ELR (cell line): ENCODE data around the gene ARPC5L.

Experiments
- DNase-seq: peaks from one replicate; pipeline ENCODE4 v3.0.0-alpha.2; 2015; ENCODE audit warnings: low read depth

Gene ARPC5L

GRCh38 chr9:124868511-124869465 lies 6.9 kb downstream of the ARPC5L start:
- DNase-seq, result peak; percentile 90

DNA sequence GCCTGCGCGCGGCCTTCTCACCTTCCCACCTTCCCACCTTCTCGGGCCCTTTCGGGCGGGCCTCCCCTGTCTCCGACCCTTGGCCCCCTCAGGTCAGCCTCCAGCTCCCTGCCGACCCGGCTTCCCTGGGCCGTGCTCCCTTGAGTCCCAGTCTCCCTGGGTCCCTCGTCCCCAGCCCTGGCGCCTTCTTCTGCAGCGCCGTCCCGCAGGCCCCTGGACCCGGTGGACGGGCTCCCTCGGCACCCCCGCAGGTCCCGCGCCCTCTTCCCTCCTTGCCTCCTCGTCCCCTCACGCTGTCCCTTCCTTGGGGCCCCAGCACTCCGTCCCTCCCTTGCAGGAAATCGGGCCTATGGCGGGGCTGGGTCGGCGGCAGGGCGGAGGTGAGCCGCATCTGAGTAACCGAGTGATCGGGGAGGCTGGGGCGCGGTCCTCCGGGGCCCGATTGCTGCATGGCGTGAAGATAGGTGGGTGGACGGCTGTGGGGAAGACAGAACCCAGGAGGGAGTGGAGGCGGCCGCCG lies 7.6 kb downstream of the ARPC5L start:
- DNase-seq, result peak; percentile 66

- DNase-seq, result peak; percentile 64
Observed at GRCh38 chr9:124869986-124870560, 8.1 kb downstream of the ARPC5L start.

DNA sequence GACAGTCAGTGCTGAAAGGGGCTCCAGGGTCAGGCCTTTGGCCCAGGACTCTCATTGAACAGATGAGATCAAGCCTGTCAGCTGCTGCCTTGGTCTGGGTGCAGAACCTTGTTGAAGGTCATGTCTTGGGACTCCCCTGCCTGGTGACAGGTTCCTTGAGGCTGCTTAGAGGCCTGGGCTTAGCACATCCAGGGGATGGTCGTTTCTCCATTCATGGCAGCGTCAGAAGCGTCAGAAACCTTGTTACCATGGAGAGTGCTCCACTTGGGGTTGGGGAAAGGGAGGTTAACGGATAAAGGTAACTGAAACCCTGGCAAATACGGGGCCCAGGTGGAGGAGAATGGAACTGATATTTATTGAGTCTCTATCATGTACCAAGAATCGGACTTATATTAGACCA lies 8.8 kb downstream of the ARPC5L start:
- no peak for DNase-seq

DNA sequence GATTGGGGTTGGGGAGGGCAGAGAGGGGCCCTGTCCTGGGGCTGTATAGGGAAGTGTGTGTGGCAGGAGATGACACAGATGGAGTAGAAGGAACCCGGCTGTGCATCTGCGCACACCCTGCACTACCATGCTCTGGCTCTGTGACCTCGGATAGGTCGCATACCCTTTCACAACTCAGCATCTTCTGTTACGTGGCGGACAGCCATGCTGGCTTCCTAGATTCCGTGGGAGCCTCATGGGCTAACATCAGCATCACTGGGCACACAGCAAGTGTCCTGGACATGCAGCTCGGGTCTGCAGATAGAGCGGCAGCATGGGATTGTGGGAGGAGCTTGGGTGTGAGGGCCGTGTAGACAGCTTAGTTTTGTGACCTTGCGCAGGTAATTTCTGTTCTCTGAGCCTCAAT lies 9.2 kb downstream of the ARPC5L start:
- no peak for DNase-seq

GRCh38 chr9:124873664-124874063 lies 11.7 kb downstream of the ARPC5L start:
- no peak for DNase-seq

DNA sequence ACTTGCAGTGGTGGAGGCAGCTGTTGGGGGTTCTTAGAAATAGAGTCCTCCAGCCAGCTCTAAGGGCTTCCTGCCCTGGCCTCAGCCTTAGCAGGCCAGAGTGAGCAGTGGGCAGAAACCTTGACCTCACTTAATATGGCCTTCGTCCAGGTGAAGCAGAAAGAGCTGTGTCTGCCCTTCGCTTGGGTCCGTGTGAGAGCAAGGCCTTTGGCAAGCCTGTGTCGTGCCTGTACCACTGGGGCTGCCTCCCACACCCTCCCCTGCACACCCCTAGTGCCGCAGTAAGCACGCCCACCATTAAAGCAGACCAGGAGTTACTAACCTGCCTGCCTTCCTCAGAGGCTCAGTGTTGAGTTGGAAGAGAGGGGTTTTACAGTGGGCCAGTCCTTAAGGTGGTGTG lies 13.6 kb downstream of the ARPC5L start:
- no peak for DNase-seq

DNA sequence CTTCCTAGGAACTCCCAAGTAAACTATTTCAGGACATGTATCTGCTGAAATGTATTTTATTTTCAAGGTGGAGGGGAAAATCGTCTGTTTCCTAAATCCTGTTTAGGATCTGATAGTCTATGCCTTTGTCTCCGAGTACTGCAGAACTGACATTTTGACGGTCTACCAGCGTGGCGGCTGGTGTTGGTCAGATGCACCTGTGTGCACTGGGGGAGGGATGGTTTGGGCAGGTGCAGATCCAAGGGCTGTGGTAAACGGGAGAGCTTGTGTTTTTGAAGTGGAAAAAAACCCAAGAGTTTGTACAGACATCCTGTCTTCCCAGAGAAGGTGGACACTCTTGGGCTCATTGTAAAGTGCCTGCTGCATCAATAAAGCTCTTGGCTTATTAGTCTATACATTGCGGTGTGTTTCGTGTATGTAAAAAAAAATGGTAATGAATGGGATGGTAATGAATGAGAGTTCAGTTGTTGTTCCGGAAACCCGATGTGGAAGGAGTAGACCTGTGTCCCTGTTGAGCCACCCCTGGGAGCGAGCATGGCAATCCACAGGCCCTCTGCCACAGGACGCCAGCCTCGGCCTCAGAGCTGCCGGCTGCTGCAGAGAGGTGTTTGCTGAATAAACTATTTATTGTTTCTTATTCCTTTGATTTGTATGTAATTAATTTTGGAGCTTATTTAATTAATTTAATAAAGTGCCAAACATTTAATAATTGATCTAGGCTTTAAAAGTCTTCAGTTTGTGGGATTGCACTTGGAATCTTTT lies 15.3 kb downstream of the ARPC5L start:
- DNase-seq, result no peak

DNA sequence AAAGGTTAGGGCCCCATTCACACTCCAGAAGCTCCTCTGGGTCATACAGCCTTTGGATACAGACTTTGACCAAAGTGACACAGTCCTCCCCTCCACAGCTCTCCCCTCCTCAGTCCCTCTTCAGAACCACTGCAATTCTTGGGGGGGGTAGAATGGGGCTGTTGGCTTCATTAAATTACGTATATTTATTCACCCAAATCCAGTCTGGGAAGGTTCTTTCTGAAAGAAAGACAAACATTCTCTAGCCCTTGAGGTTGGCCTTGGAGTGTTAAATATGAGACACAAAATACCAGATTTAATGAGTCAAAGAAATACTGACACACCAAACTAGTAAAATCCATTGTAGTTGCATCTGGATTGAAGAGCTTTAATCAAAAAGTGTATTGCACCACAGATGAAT lies 16.1 kb downstream of the ARPC5L start:
- no peak for DNase-seq

GRCh38 chr9:124878518-124878917 lies 16.6 kb downstream of the ARPC5L start:
- DNase-seq, result no peak

DNA sequence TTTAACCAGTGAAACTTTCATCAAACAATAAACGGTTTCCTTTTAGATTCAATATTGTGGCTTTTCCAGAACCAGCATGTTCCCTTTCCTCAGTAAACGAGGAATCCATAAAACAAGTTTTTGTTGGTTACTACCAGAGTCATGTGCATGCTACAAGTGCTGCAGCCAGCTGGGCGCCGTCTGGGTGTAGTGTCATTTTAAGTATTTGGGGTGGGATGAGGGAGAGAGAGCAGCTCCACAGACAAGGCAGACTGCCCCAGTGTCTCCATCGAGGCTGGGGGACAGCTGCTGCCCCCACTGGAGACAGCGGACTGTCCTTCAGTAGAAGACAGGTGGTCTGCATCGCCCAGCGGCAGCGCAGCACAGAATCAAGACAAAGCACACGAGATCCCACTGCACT lies 17.3 kb downstream of the ARPC5L start:
- no peak for DNase-seq

DNA sequence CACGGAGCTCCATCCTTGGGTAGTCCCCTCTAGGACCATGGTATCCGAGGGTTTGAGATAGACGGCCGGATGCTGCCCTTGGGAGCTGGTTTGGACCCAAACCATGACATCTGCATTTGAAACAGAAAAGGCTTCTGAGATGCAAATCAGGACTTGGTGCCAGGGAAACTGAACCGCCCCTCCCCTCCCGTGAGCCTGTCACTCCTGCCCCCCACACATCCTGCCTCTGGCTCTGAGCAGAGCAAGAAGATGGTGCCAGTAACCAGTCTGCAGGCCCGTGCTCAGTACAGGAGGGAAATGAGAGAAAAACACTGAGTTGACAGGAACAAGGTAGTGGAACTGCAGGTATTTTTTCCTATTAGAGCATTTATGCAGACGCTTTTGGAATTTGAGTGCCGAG lies 18.6 kb downstream of the ARPC5L start:
- DNase-seq, result no peak

GRCh38 chr9:124881138-124881743 lies 19.3 kb downstream of the ARPC5L start:
- no peak for DNase-seq

GRCh38 chr9:124882231-124882630 lies 20.3 kb downstream of the ARPC5L start:
- DNase-seq, result no peak

DNA sequence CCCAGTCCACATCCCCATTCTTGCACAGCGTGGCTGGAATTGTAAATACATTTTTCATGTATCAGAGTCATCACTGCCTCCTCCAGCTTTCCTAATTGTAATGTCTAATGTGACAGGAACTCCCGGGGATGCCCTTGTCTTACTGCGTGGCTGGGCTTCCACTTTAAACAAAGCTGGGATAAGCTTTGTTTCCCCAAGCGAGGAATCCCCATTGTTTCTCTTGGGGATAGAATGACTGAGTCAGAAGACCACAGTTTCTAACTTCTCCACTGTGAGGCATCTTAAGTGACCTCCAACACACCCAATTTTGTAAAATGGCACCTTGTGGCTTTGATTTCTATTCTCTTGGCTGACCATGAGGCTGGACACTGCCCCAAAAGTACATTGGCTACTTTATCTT lies 22.4 kb downstream of the ARPC5L start:
- DNase-seq, result no peak

GRCh38 chr9:124885551-124885950 lies 23.6 kb downstream of the ARPC5L start:
- DNase-seq, result no peak

DNA sequence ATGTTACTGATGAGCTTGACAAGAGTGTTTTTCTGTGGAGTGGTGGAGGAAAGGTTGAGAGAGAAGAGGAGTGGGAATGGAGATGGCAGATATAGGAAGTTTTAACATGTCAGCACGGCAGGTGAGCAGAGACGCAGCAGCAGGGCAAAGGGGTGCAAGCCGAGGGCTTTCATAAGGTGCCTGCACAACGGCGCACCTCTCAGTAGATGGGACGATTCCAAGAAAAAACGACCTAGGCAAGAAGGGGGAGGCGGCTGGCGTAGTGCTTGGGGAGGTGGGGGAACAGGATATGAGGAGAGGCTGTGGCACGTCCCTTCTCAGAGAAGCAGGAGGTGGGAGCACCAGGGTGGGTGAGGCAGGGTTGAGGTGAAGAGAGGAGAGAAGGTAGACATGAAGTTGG lies 24.5 kb downstream of the ARPC5L start:
- DNase-seq, result no peak

DNA sequence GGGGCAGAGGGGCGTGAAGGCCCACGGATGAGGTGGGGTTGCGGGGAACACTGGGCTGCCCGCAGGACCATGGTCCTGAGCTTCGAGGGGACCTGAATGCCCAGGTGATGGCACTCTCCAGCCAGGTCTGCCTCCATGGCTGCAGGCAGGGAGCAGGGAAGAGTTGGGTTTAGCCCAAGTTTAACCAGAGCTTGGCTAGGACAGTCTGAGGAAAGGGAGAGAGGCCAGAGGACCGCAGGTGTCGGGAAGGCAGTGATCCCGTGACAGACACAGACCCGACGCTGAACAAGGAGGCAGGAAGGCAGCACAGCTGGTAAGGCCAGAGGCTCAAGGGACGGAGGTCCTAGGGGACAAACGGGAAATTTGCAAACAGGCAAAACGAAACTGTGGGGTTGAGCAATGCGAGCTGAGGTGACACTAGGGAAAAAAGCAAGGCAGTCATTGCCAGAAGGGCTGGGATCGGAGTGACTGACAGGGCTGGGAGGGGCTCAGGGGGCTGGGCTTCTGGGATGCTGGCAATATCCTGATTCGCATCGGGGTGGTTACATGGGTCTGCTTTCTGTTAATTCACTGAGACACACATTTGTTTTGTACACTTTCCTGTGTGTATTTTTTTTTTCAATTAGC lies 25.0 kb downstream of the ARPC5L start:
- no peak for DNase-seq

DNA sequence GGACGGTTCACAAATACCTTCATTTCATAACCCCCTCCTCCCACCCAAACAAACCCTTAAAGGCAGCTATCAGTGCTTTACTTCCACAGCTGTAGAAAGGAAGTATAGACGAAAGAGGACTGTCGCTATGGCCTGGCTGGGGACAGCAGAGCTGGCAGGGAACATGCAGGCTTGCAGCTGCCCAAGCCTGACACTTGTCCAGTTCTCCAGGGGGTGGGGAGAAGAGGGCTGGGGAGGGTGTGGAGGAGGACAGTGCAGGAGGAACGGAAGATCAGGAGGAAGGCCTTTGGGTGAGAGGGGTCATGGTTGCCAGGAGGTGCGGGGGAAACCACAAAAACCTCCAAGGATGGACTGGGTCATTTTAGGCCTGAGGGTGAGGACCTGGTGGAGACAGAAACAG lies 25.9 kb downstream of the ARPC5L start:
- DNase-seq, result no peak

GRCh38 chr9:124889006-124889405 lies 27.1 kb downstream of the ARPC5L start:
- no peak for DNase-seq

DNA sequence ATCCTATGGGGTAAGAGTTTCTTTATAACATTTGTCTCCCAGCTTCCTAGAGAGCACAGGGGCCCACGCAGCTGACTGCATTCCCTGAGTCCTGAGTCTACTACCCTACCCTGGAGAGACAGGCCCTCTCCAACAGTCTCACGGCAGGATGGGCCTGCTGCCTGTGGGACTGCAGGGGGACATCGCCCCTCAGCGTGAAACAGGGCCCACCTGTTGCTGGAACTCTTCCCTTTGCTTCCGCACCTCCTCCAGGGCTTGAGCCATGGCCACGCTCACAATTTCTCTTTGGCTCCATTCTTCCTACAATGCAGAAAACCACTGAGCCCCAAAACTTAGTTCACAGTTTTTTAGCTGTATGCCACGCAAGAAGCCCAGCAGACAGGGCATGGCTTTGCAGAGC lies 28.2 kb downstream of the ARPC5L start:
- no peak for DNase-seq
